Stimulated activated naive B cell treated with anti-CD40 and anti-IgM and Interleukin-4, amounts not matched to agents 10 μg/mL and 1 μg/mL and 100 μg/mL, for 72 hours (primary cell): ENCODE results near the gene KCNB1.

Source experiments
- ATAC-seq, 2 donors: fragments of 150-1000 bp; cut with Tn5 transposase; replicated peaks; 2 replicates each; pipeline ENCODE4 v1.10.0; 2021; ENCODE audit warnings: moderate library complexity in 1 of 2
- DNase-seq: peaks from one replicate; pipeline ENCODE4 v3.0.0; 2021
- H3K27ac Mint-ChIP-seq: one replicate; pipeline ENCODE4 v1.8.0; 2022; ENCODE audit warnings: mild to moderate bottlenecking, mixed read lengths
- H3K27me3 Mint-ChIP-seq, 2 donors: one replicate each; pipeline ENCODE4 v1.8.0; 2022; ENCODE audit warnings: mixed read lengths in 2 of 2
- H3K36me3 Mint-ChIP-seq, 2 donors: one replicate each; pipeline ENCODE4 v1.8.0; 2022; ENCODE audit warnings: mixed read lengths in 2 of 2, mild to moderate bottlenecking in 1 of 2
- H3K4me1 Mint-ChIP-seq, 2 donors: one replicate each; pipeline ENCODE4 v1.8.0; 2022; ENCODE audit warnings: mixed read lengths in 2 of 2, mild to moderate bottlenecking in 1 of 2
- H3K4me3 Mint-ChIP-seq, 2 donors: one replicate each; pipeline ENCODE4 v1.8.0; 2022; ENCODE audit warnings: mild to moderate bottlenecking in 2 of 2, mixed read lengths in 2 of 2, moderate library complexity in 1 of 2
- H3K9me3 Mint-ChIP-seq, 2 donors: one replicate each; pipeline ENCODE4 v1.8.0; 2022; ENCODE audit warnings: mixed read lengths in 2 of 2, mild to moderate bottlenecking in 1 of 2

KCNB1 gene

GRCh38 chr20:49511788-49512525 lies 29.5 kb upstream of the KCNB1 start:
- peaks cover 0 to 5% of the 10 kb centered on the region in 2 donors for H3K4me1 Mint-ChIP-seq
- no peak overlapping the region for H3K27ac Mint-ChIP-seq

DNA sequence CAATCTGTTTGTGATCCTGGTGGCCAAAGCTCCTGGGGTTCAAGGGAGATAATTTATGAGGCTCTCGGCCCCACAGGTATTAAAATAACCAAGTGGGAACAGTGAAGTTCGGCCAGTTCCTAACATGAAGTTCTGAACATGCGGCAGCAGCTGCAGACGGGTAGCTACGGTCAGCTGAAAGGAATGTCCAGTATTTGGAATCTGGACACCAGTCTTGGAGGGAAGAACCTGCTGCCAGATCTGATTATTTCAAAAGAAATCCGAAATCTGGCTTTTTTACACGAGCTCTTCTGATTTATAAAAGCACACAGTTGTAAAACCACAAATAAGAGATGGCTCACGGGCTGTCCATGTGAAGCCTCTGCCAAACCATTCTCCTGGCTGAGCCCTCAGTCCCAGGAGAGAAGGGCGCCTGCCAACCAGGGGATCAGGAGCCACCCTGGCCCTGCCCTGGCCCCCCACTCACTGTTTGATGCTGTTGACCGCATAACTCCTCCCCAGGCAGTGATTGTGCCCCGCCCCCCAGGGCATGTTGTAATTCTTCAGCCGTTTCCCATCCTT lies 28.2 kb upstream of the KCNB1 start:
- Mint-ChIP-seq H3K36me3 (no peaks in the 10 kb centered on the region), H3K27me3 (peaks cover 21 to 28% of the 10 kb centered on the region in 2 donors), H3K9me3 (peaks cover 0 to 1% of the 10 kb centered on the region in 2 donors), H3K4me3 (no peak overlapping the region), H3K4me1 (peaks cover 0 to 5% of the 10 kb centered on the region in 2 donors), H3K27ac (no peak overlapping the region)
- ATAC-seq (no peak), DNase-seq (no peak)

More at GRCh38 chr20:49511788-49512525, 29.5 kb upstream of the KCNB1 start:
- Mint-ChIP-seq H3K9me3 (peaks cover 0 to 1% of the 10 kb centered on the region in 2 donors), H3K27me3 (peaks cover 12 to 22% of the 10 kb centered on the region in 2 donors), H3K36me3 (no peaks in the 10 kb centered on the region), H3K4me3 (no peak overlapping the region)
- DNase-seq (no peak), ATAC-seq (no peak)

DNA sequence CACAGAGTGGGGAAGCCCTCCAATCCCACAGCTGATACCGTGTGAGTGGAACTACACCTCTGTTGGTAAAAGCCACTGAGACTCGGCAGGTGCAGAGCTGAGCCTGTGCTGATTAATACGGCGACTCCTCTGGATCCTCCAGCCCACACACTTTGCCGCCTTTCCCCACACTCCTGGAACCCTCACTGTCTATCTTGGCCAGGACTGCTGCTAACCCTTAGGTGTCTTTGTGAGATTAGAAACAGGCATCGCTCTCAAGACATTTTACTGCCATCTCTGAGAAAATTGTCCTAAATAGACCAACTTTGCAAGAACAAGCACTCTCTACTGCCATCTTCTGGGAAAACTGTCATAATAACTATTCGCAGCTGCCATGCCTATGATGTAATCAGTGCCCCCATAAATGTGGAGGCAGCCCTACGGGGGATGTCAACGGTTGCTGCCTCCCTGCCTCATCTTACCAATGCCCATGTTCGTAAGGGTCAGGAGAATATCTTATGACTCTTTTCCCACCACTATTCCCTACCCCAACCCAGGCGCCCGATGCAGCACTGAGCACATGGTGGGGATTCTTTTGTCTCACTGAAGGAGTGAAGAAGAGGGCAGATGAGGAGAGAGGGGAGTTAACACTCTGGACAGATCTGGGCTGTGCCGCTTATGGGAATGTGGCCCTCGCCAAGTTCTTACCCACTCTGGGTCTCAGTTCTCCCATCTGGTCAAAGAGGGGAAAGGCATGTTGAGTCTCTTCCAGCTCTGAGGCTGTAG lies 26.1 kb upstream of the KCNB1 start:
- DNase-seq = no peak
- no peak overlapping the region for H3K27ac Mint-ChIP-seq
- no peak overlapping the region for H3K4me3 Mint-ChIP-seq
- H3K9me3 Mint-ChIP-seq = peaks cover 0 to 1% of the 10 kb centered on the region in 2 donors
- peaks cover 0 to 5% of the 10 kb centered on the region in 2 donors for H3K4me1 Mint-ChIP-seq
- H3K36me3 Mint-ChIP-seq = no peaks in the 10 kb centered on the region
- H3K27me3 Mint-ChIP-seq = peaks cover 30 to 33% of the 10 kb centered on the region in 2 donors
- peak; percentile 48 to 51 for ATAC-seq

GRCh38 chr20:49507741-49508434 lies 25.4 kb upstream of the KCNB1 start:
- DNase-seq = no peak
- ATAC-seq = peak in 1 of 2 donors; percentile 29
- H3K27me3 Mint-ChIP-seq = peaks cover 34 to 35% of the 10 kb centered on the region in 2 donors
- peaks cover 0 to 5% of the 10 kb centered on the region in 2 donors for H3K4me1 Mint-ChIP-seq
- H3K27ac Mint-ChIP-seq = no peak overlapping the region
- H3K9me3 Mint-ChIP-seq = no peaks in the 10 kb centered on the region
- no peaks in the 10 kb centered on the region for H3K36me3 Mint-ChIP-seq
- no peak overlapping the region for H3K4me3 Mint-ChIP-seq

DNA sequence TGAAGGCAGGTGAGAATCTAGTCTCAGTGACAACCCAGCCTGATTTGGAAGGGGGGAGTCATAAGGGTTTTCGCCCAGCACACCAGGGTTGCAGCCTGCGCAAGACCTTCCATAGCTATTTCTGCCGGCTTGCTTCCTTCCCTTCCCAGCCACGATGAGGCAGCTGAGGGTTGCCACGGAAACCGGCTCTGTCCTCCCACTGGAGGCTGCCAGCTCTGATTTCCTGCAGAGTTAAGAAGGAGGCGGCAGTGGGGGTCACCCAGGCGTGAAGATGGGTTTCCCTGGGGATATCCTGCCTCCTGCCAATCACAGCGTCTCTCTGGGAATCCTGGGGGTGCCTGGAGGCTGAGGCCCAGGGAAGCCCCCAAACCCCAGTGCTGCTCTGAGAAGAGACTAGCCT lies 23.1 kb upstream of the KCNB1 start:
- no peaks in the 10 kb centered on the region for H3K36me3 Mint-ChIP-seq
- peaks cover 0 to 5% of the 10 kb centered on the region in 2 donors for H3K4me1 Mint-ChIP-seq
- peaks cover 35 to 39% of the 10 kb centered on the region in 2 donors for H3K27me3 Mint-ChIP-seq
- H3K27ac Mint-ChIP-seq = no peak overlapping the region
- ATAC-seq = no peak
- H3K9me3 Mint-ChIP-seq = no peaks in the 10 kb centered on the region
- H3K4me3 Mint-ChIP-seq = no peak overlapping the region
- DNase-seq = no peak

GRCh38 chr20:49503176-49503575 lies 20.7 kb upstream of the KCNB1 start:
- DNase-seq (no peak), ATAC-seq (no peak)
- peaks cover 32 to 33% of the 10 kb centered on the region in 2 donors for H3K27me3 Mint-ChIP-seq
- H3K4me3 Mint-ChIP-seq = no peak overlapping the region
- no peaks in the 10 kb centered on the region for H3K36me3 Mint-ChIP-seq
- H3K27ac Mint-ChIP-seq = no peak overlapping the region
- peaks cover 1 to 2% of the 10 kb centered on the region in 2 donors for H3K9me3 Mint-ChIP-seq
- H3K4me1 Mint-ChIP-seq = peaks cover 0 to 3% of the 10 kb centered on the region in 2 donors

- Mint-ChIP-seq H3K4me1 (no peaks in the 10 kb centered on the region), H3K9me3 (peaks cover 3 to 4% of the 10 kb centered on the region in 2 donors), H3K4me3 (no peak overlapping the region), H3K27me3 (peaks cover 31 to 40% of the 10 kb centered on the region in 2 donors), H3K36me3 (no peaks in the 10 kb centered on the region), H3K27ac (no peak overlapping the region)
- no peak for DNase-seq
- ATAC-seq = no peak
These were observed 19.4 kb upstream of the KCNB1 start for GRCh38 chr20:49501917-49502316.

GRCh38 chr20:49497398-49497669 lies 14.9 kb upstream of the KCNB1 start:
- Mint-ChIP-seq H3K9me3 (peaks cover 3 to 4% of the 10 kb centered on the region in 2 donors), H3K4me1 (no peaks in the 10 kb centered on the region), H3K36me3 (no peaks in the 10 kb centered on the region), H3K27ac (no peak overlapping the region), H3K27me3 (peaks cover 27 to 31% of the 10 kb centered on the region in 2 donors), H3K4me3 (no peak overlapping the region)
- ATAC-seq = no peak
- DNase-seq = no peak

DNA sequence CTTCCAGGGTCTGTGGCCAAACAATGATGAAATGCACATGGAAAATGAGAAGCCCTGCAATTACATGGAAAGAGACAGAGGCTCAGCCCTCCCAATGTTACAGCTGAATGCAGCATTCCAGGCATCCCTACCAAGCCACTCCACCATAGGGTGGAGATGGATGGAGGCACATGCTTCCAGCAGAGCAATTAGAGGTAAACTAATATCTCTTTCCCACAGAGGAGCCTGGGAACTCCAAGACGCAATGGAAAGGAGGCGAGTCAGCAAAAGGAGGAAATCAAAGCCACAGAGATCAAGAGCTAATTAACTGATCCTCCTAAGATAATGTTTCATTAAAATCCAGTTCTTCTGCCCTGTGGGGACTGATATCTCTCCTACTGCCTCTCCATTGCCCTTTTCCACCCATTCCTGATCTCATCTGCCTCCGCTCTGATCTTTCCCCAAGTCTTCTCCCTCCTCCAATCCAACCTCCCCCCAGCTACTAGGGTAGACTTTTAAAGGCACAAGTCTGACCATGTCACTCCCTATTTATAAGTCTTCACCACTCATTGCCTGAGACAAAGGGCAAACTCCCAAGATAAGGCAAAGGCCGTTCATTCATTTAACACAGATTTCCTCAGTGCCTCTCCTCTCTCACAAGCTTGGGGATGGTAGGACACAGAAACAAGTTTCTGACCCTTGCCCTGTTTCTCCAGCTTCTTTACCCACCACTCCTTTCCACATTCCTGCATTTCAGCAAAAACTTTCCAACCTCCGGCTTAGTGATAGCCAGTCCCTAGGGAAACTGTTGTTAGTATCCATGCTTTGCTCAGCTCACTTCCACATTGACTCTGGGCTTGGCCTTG lies 14.3 kb upstream of the KCNB1 start:
- no peak overlapping the region for H3K27ac Mint-ChIP-seq
- no peak overlapping the region for H3K4me3 Mint-ChIP-seq
- H3K9me3 Mint-ChIP-seq = peaks cover 3 to 4% of the 10 kb centered on the region in 2 donors
- H3K4me1 Mint-ChIP-seq = no peaks in the 10 kb centered on the region
- ATAC-seq (no peak), DNase-seq (no peak)
- no peaks in the 10 kb centered on the region for H3K36me3 Mint-ChIP-seq
- peaks cover 27 to 31% of the 10 kb centered on the region in 2 donors for H3K27me3 Mint-ChIP-seq

GRCh38 chr20:49496043-49496442 lies 13.6 kb upstream of the KCNB1 start:
- DNase-seq = no peak
- Mint-ChIP-seq H3K4me1 (no peaks in the 10 kb centered on the region), H3K4me3 (no peak overlapping the region), H3K36me3 (no peaks in the 10 kb centered on the region), H3K27me3 (peaks cover 28 to 31% of the 10 kb centered on the region in 2 donors), H3K27ac (no peak overlapping the region), H3K9me3 (peaks cover 4 to 8% of the 10 kb centered on the region in 2 donors)
- no peak for ATAC-seq

DNA sequence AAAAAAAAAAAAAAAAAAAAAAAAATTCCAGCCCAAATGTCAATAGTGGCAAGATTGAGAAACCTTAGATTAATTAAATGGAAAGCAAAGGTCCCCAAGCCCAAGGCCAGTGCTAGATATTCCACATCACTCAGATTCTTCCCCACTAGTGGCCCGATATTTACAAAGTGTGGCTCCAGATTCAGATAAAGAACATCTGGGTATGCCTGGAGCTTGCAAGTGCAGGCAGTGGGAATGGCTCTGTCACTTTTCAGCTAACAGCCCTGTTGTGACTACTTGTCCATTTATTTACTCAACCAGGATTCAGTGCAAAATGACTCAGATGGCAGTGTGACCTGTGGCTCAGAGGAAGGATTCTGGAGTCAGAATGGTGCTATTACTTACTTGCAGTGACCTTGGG lies 8.2 kb upstream of the KCNB1 start:
- Mint-ChIP-seq H3K9me3 (peaks cover 2 to 4% of the 10 kb centered on the region in 2 donors), H3K4me3 (no peak overlapping the region), H3K4me1 (no peaks in the 10 kb centered on the region), H3K27ac (no peak overlapping the region), H3K36me3 (no peaks in the 10 kb centered on the region), H3K27me3 (peaks cover 39 to 40% of the 10 kb centered on the region in 2 donors)
- no peak for ATAC-seq
- no peak for DNase-seq

DNA sequence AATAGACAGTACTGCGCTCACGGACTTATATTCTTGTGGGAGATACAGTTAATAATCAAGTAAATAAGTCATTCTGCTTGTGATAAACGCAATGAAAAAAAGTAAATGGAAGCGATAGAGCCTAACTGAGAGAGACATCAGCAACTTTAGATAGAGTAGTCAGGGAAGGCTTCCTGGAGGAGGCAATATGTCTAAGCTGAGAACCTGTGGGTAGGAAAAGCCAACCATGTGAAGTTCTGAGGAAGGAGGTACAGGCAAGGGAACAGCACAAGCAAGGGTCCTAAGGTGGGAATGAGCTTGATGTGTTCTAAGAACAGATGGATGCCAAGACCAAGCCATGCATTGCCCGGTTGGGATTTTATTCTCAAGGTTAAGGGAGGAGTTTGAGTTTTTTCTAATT lies 7.2 kb upstream of the KCNB1 start:
- no peak for ATAC-seq
- H3K9me3 Mint-ChIP-seq = peaks cover 2 to 4% of the 10 kb centered on the region in 2 donors
- DNase-seq = no peak

DNA sequence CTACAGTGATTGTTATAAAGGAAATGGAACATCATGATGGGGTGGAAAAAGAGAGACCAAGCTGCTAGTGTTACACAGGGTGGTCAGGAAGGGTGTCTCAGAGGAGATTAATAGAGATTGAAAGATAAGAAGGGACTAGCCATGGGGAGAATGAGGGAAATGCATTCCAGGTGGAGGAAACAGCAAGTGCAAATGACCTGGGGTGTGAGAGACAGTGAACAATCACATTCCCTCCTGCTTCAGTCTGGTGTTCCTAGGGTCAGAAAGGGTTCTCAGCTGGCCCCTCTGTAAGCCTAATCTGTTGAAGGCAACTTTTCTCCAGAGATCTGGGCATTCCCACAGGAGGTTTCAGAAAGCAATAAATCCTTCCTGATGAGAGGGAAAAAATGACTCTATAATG lies 3.6 kb upstream of the KCNB1 start:
- DNase-seq (no peak), ATAC-seq (no peak)
- H3K4me1 Mint-ChIP-seq = peaks cover 4 to 9% of the 10 kb centered on the region in 2 donors
- H3K4me3 Mint-ChIP-seq = no peak overlapping the region
- no peak overlapping the region for H3K27ac Mint-ChIP-seq
- peaks cover 61 to 78% of the 10 kb centered on the region in 2 donors for H3K27me3 Mint-ChIP-seq
- H3K9me3 Mint-ChIP-seq = peaks cover 1 to 4% of the 10 kb centered on the region in 2 donors
- peaks cover 0 to 5% of the 10 kb centered on the region in 2 donors for H3K36me3 Mint-ChIP-seq

More for the DNA sequence above, 7.2 kb upstream of the KCNB1 start:
- Mint-ChIP-seq H3K27ac (no peak overlapping the region), H3K36me3 (no peaks in the 10 kb centered on the region), H3K4me3 (no peak overlapping the region), H3K27me3 (peaks cover 46 to 47% of the 10 kb centered on the region in 2 donors), H3K4me1 (no peaks in the 10 kb centered on the region)
